ENCODE results near the gene CD163L1. TPM values are rescaled to one million over a fixed set of nuclear protein-coding genes. Genes with fewer than 3 reads are reported as not detected.

Gene CD163L1
- total RNA-seq, 1 experiment from 2014 or later: 27.0 TPM

GRCh38 chr12:7459973-7460372 is 16.0 kb upstream of the CD163L1 start:
- 0 out of 2 replicates have a peak, but pooled peaks have one; percentile 25 for ATAC-seq
- CTCF ChIA-PET: interaction anchor here (0.7 kb wide), 1 partner anchor 240 kb away, joined by 3 read pairs; no protein-coding TSS in a partner anchor
- no TSS peak for BruUV-seq (replicated peaks)

More at GRCh38 chr12:7459973-7460372, 16.0 kb upstream of the CD163L1 start:
- Histone ChIP-seq H3K4me1 (ENCODE audit: control insufficient read depth in 1 of 2, insufficient read depth in 2 of 2, low read length in 2 of 2) (no peaks in the 10 kb centered on the region), H3K4me2 (ENCODE audit: low read length) (no peak overlapping the region), H3K9me3 (ENCODE audit: control insufficient read depth in 1 of 2, insufficient read depth in 1 of 2, low read depth in 1 of 2, low read length in 2 of 2) (no peaks in the 10 kb centered on the region), H2AFZ (ENCODE audit: low read depth, low read length, poor library complexity, severe bottlenecking) (no peak overlapping the region), H3K27ac (ENCODE audit: low read depth, low read length) (no peak overlapping the region), H4K20me1 (ENCODE audit: insufficient read depth) (no peaks in the 10 kb centered on the region), H3K27me3 (ENCODE audit: insufficient read depth, low read length) (no peaks in the 10 kb centered on the region), H3K36me3 (ENCODE audit: control insufficient read depth in 1 of 2, insufficient read depth in 2 of 2, low read length in 2 of 2) (no peaks in the 10 kb centered on the region), H3K79me2 (ENCODE audit: insufficient read depth, low read length) (no peaks in the 10 kb centered on the region), H3K9me2 (ENCODE audit: insufficient read depth) (no peaks in the 10 kb centered on the region), H3K9ac (ENCODE audit: low read length) (no peak overlapping the region), H3K4me3 (replicated peaks in 1 of 2; ENCODE audit: low read depth in 1 of 2, low read length in 2 of 2) (no peak overlapping the region)
- POLR2A ChIA-PET: no interaction called here
- DNase-seq (ENCODE audit: low read depth, low spot score): no peak
- intact Hi-C loops (cut with micrococcal nuclease): loop anchor here (1.0 to 5.0 kb wide), 5 partner anchors 86 to 318 kb away; no protein-coding TSS in a partner anchor
- RAD21 ChIA-PET (ENCODE audit: low non-redundant PET in 1 of 2, low total read pairs in 2 of 2, uncharacterized antibody in 2 of 2, unreplicated experiment in 2 of 2): interaction anchor here in 1 of 2 experiments (0.7 kb wide), 1 partner anchor 92 kb away, joined by 3 read pairs; no protein-coding TSS in a partner anchor
- TF ChIP-seq REST (IDR thresholded peaks at IDR 0.05; ENCODE audit: low read depth) (no peak), CBX3 (IDR thresholded peaks at IDR 0.05; ENCODE audit: low read depth) (no peak), SP1 (IDR thresholded peaks at IDR 0.05; ENCODE audit: low read depth) (no peak), CTCF (IDR thresholded peaks at IDR 0.05 in 2 of 3, conservative IDR thresholded peaks at IDR 0.05 in 1 of 3; ENCODE audit: borderline replicate concordance in 1 of 3, insufficient read depth in 1 of 3, low read depth in 2 of 3, low read length in 2 of 3) (no peak), EGR1 (IDR thresholded peaks at IDR 0.05; ENCODE audit: low read depth) (no peak), EZH2phosphoT487 (IDR thresholded peaks at IDR 0.05; ENCODE audit: borderline replicate concordance) (no peak), ELF1 (IDR thresholded peaks at IDR 0.05; ENCODE audit: borderline replicate concordance, low read depth) (no peak), JUND (IDR thresholded peaks at IDR 0.05) (no peak), CEBPB (IDR thresholded peaks at IDR 0.05; ENCODE audit: low read depth) (no peak), POLR2AphosphoS5 (IDR thresholded peaks at IDR 0.05; ENCODE audit: low read depth, low read length) (no peak), ZBTB33 (IDR thresholded peaks at IDR 0.05; ENCODE audit: extremely low read depth, insufficient replicate concordance, low read length) (no peak)

All from HCT116 (cell line).